Measurements from ENCODE around the gene KIF1B. TPM values are rescaled to one million over a fixed set of nuclear protein-coding genes. Genes with fewer than 3 reads are reported as not detected.
A peak's percentile ranks its signal among the peaks of the same experiment; 100 is the strongest.

KIF1B gene
- total RNA-seq, 4 donors from 2014 or later, result 63.1 to 83.8 (median 71.2) TPM

- WGBS, 2 donors (ENCODE audit: low coverage in 1 of 2), result 63 to 86% methylated on average over 1 to 3 of the region's 3 CpGs
- peaks cover 2 to 21% of the 10 kb centered on the region in 2 donors for H3K36me3 ChIP-seq
- peak overlapping the region; percentile 9 to 37 (median 18) for H3K27ac ChIP-seq
- no peaks in the 10 kb centered on the region for H3K27me3 ChIP-seq
- peaks cover 5 to 59% (median 9%) of the 10 kb centered on the region in 3 donors for H3K4me1 ChIP-seq
- H3K4me3 ChIP-seq, result no peak overlapping the region
- peak; percentile 57 for ATAC-seq
- no peaks in the 10 kb centered on the region for H3K9me3 ChIP-seq
- TF ChIP-seq POLR2AphosphoS5 (IDR thresholded peaks at IDR 0.05) (no peak), EP300 (IDR thresholded peaks at IDR 0.05) (no peak), CTCF (IDR thresholded peaks at IDR 0.05) (no peak), POLR2A (IDR thresholded peaks at IDR 0.05) (no peak)
Observed at GRCh38 chr1:10308001-10308400, 97.6 kb downstream of the KIF1B start.

DNA sequence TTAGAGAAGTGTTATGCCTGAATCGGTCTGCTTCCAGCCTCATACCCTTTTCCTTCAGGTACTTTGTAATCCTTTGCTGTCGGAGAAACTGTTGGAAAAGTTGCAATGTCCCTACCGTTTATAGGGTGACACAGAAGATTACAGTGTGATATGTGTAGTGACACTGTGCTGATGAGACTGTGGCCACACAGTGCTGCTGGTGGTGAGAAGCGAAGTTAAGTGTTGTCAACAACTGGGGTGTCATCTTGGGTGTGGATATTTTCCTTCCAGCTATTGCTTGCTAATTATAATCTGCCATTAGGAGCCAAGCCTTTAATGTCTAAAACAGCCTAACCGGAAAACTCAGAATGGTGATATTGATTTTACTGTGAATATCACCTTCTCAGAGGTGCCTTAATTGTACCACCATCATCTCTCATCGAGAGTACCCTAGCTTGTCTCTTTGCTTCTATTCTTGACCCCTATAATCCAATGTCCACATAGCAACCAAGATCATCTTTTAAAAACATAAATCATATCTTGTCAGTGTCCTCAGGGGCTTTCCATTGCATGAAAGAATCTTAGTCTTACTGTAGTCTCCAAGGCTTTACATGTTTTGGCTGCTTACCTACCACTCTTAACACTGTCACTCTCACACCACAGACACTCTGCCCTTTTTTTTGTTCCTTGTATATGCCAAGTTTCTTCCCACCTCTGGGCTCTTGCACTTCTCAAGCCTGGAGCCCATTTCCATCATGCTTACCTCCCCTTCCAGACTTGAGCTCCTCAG is 99.1 kb downstream of the KIF1B start:
- Histone ChIP-seq H3K4me3 (no peak overlapping the region), H3K27me3 (no peaks in the 10 kb centered on the region), H3K27ac (peak overlapping the region in 1 of 4 donors; percentile 39), H3K9me3 (no peaks in the 10 kb centered on the region), H3K4me1 (peaks cover 5 to 54% (median 9%) of the 10 kb centered on the region in 3 donors), H3K36me3 (peaks cover 0 to 7% of the 10 kb centered on the region in 2 donors)
- ATAC-seq, result no peak
- TF ChIP-seq POLR2A (IDR thresholded peaks at IDR 0.05) (no peak), EP300 (IDR thresholded peaks at IDR 0.05) (no peak), POLR2AphosphoS5 (IDR thresholded peaks at IDR 0.05) (no peak), CTCF (IDR thresholded peaks at IDR 0.05) (no peak)
- WGBS, 2 donors (ENCODE audit: low coverage in 1 of 2), result 77 to 81% methylated on average over 4 to 6 of the region's 6 CpGs

DNA sequence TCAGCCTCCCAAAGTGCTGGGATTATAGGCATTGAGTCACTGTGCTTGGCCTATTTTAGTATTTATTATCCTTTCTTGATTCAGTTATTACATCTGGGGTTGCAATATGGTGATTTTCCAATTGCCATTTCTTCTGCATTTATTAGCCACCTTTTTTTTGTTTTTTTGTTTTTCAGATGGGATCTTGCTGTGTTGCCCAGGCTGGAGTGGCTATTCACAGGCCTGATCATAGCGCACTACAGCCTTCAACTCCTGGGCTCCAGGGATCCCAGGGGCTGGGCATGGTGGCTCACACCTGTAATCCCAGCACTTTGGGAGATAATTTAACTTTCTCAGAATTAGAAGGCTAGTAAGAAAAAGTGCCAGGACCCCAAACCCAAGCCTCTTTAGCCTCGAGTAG is 106.4 kb downstream of the KIF1B start:
- H3K9me3 ChIP-seq, result no peaks in the 10 kb centered on the region
- H3K4me1 ChIP-seq, result no peaks in the 10 kb centered on the region
- TF ChIP-seq CTCF (IDR thresholded peaks at IDR 0.05) (no peak), POLR2A (IDR thresholded peaks at IDR 0.05) (no peak), EP300 (IDR thresholded peaks at IDR 0.05) (no peak), POLR2AphosphoS5 (IDR thresholded peaks at IDR 0.05) (no peak)
- no peak for ATAC-seq
- H3K27me3 ChIP-seq, result no peaks in the 10 kb centered on the region
- H3K36me3 ChIP-seq, result peaks cover 0 to 13% of the 10 kb centered on the region in 2 donors
- H3K27ac ChIP-seq, result no peak overlapping the region
- 75 to 86% methylated on average over 1 of the region's 2 CpGs for WGBS, 2 donors (ENCODE audit: low coverage in 1 of 2)
- H3K4me3 ChIP-seq, result no peak overlapping the region

DNA sequence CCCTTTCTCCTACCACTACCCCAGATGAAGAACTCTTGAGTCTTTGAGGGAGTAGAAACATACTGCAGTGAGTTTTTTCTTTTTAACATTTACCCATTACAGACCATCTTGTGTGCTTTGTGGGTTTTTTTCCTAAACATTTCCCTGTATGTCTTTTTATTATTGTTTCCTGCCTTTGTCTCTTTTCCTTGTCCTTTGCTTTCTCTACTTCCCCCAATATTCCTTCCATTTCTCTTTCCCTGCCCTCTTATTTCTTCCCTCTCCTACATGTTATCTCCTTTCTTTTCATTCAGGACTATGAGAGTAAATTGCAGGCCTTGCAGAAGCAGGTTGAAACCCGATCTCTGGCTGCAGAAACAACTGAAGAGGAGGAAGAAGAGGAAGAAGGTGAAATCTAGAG is 109.4 kb downstream of the KIF1B start:
- no peaks in the 10 kb centered on the region for H3K4me1 ChIP-seq
- no peak for ATAC-seq
- no peaks in the 10 kb centered on the region for H3K27me3 ChIP-seq
- no peak overlapping the region for H3K27ac ChIP-seq
- TF ChIP-seq POLR2AphosphoS5 (IDR thresholded peaks at IDR 0.05), result no peak
- no peak for TF ChIP-seq EP300 (IDR thresholded peaks at IDR 0.05)
- TF ChIP-seq CTCF (IDR thresholded peaks at IDR 0.05), result no peak
- no peak for TF ChIP-seq POLR2A (IDR thresholded peaks at IDR 0.05)
- 50 to 100% methylated on average over 1 of the region's 1 CpG for WGBS, 2 donors (ENCODE audit: low coverage in 1 of 2)
- H3K4me3 ChIP-seq, result no peak overlapping the region
- no peaks in the 10 kb centered on the region for H3K9me3 ChIP-seq
- H3K36me3 ChIP-seq, result peaks cover 0 to 38% of the 10 kb centered on the region in 2 donors

DNA sequence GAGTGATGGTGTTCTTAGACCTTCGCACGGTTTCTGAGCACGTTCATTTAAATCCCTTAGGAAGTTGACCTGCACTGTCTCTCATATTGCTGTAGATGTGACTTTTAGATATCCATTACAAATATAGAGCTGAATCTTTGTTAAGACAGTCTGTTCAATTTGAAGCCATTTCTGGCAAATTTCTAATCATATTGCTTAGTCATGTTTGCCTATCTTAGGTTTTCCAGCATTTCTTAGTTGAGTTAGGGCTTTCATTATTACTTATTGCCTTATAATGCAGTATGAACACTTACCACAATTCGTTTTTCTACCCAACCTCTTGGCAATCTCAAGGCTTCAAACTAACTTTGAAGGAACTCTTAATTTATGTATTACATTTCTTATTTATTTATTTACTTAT is 110.0 kb downstream of the KIF1B start:
- Histone ChIP-seq H3K4me3 (no peak overlapping the region), H3K27me3 (no peaks in the 10 kb centered on the region), H3K9me3 (no peaks in the 10 kb centered on the region)

More for the DNA sequence above, 110.0 kb downstream of the KIF1B start:
- no peak overlapping the region for H3K27ac ChIP-seq
- ATAC-seq, result no peak
- TF ChIP-seq POLR2A (IDR thresholded peaks at IDR 0.05) (no peak), POLR2AphosphoS5 (IDR thresholded peaks at IDR 0.05) (no peak), CTCF (IDR thresholded peaks at IDR 0.05) (no peak), EP300 (IDR thresholded peaks at IDR 0.05) (no peak)
- no peaks in the 10 kb centered on the region for H3K4me1 ChIP-seq
- H3K36me3 ChIP-seq, result peaks cover 0 to 44% of the 10 kb centered on the region in 2 donors
- 81 to 92% methylated on average over 3 to 4 of the region's 4 CpGs for WGBS, 2 donors (ENCODE audit: low coverage in 1 of 2)

Data from gastroesophageal sphincter (tissue), 4 donors.